H1 (cell line): ENCODE data around the gene MYO3A. TPM values are rescaled to one million over a fixed set of nuclear protein-coding genes. Genes with fewer than 3 reads are reported as not detected.

ENCODE experiments used
- CTCF ChIA-PET: fragments of 300-600 bp; sonication (Branson Sonifier 250); formaldehyde crosslinking; loops from one replicate; lab custom pipeline; 2021; ENCODE audit not compliant: partially characterized antibody; lab: Charles Lee
- POLR2A ChIA-PET: fragments of 300-600 bp; sonication (Branson Sonifier 250); formaldehyde crosslinking; loops from one replicate; lab custom pipeline; 2021; ENCODE audit warnings: inconsistent platforms; ENCODE audit not compliant: partially characterized antibody; lab: Charles Lee
- DNase-seq, 2 experiments: peaks; one replicate each; pipeline versions ENCODE4 v3.0.0 to v3.0.0-alpha.2; 2010 to 2022; ENCODE audit warnings: low spot score in 2 of 2, low read depth in 1 of 2, mixed read lengths in 1 of 2
- FAIRE-seq: peaks from 2 replicates; lab custom pipeline; 2011; peaks lifted over from hg19 to GRCh38; lab: Jason Lieb, UNC
- H2AFZ ChIP-seq: 2 replicates; pipeline ENCODE4 v1.8.1; 2012; ENCODE audit warnings: low read length, inconsistent platforms
- H2AK5ac ChIP-seq: 2 replicates; pipeline ENCODE4 v1.6.1; 2013; ENCODE audit warnings: low read depth, low read length
- H2BK120ac ChIP-seq: replicated peaks from 2 replicates; pipeline ENCODE3; 2013; ENCODE audit warnings: low read depth, low read length, inconsistent platforms
- H2BK12ac ChIP-seq: 2 replicates; pipeline ENCODE4 v1.6.1; 2013; ENCODE audit warnings: low read depth, low read length
- H2BK15ac ChIP-seq: 2 replicates; pipeline ENCODE4 v1.6.1; 2013; ENCODE audit warnings: low read length
- H2BK20ac ChIP-seq: 2 replicates; pipeline ENCODE4 v1.6.1; 2013; ENCODE audit warnings: low read length
- H2BK5ac ChIP-seq: 2 replicates; pipeline ENCODE4 v1.6.1; 2013; ENCODE audit warnings: low read depth, low read length
- H3K14ac ChIP-seq: 2 replicates; pipeline ENCODE4 v1.6.1; 2013; ENCODE audit warnings: inconsistent platforms; ENCODE audit not compliant: insufficient read length
- H3K18ac ChIP-seq: 2 replicates; pipeline ENCODE4 v1.6.1; 2013; ENCODE audit warnings: low read length; ENCODE audit errors: extremely low read depth
- H3K23ac ChIP-seq: 2 replicates; pipeline ENCODE4 v1.6.1; 2013; ENCODE audit warnings: inconsistent platforms; ENCODE audit not compliant: insufficient read length
- H3K23me2 ChIP-seq: 2 replicates; pipeline ENCODE4 v1.6.1; 2013; ENCODE audit warnings: low read depth, low read length
- H3K27ac ChIP-seq: 2 replicates; pipeline ENCODE4 v1.6.1; 2011; ENCODE audit warnings: low read depth, low read length, inconsistent platforms
- H3K27me3 ChIP-seq, 4 experiments: replicated peaks in 1 of 4; 1 replicate in 1 of 4; 2 replicates in 3 of 4; pipeline versions ENCODE4 v1.6.1 to v1.8.1; 2011 to 2013; ENCODE audit warnings: low read length in 3 of 4, mild to moderate bottlenecking in 3 of 4, inconsistent platforms in 2 of 4, mixed read lengths in 2 of 4, moderate library complexity in 1 of 4; ENCODE audit not compliant: control insufficient read depth in 3 of 4, insufficient read depth in 3 of 4; ENCODE audit errors: extremely low read depth in 1 of 4
- H3K36me3 ChIP-seq, 4 experiments: 2 replicates each; pipeline versions ENCODE4 v1.6.1 to v1.8.1; 2011 to 2013; ENCODE audit warnings: mild to moderate bottlenecking in 4 of 4, low read length in 3 of 4, moderate library complexity in 2 of 4, control low read depth in 1 of 4, inconsistent platforms in 1 of 4; ENCODE audit not compliant: insufficient read depth in 4 of 4, control insufficient read depth in 2 of 4
- H3K4ac ChIP-seq: replicated peaks from 2 replicates; pipeline ENCODE3; 2013; ENCODE audit warnings: low read length, low read depth, mixed read lengths, inconsistent platforms; ENCODE audit not compliant: insufficient read length
- H3K4me1 ChIP-seq, 4 experiments: replicated peaks in 1 of 4; 1 replicate in 1 of 4; 2 replicates in 3 of 4; pipeline versions ENCODE4 v1.6.1 to v1.8.1; 2011 to 2013; ENCODE audit warnings: low read length in 3 of 4, inconsistent platforms in 2 of 4, mixed read lengths in 1 of 4; ENCODE audit not compliant: insufficient read depth in 4 of 4, control insufficient read depth in 3 of 4
- H3K4me2 ChIP-seq, 2 experiments: 2 replicates each; pipeline versions ENCODE4 v1.6.1 to v1.8.1; 2011 to 2013; ENCODE audit warnings: low read depth in 2 of 2, low read length in 2 of 2, control low read depth in 1 of 2, inconsistent platforms in 1 of 2, mild to moderate bottlenecking in 1 of 2; ENCODE audit not compliant: insufficient read depth in 1 of 2
- H3K4me3 ChIP-seq, 4 experiments: fragments of 200-600, 300-600 bp in 1 of 4; sonication (generic), shearing (Covaris generic), sonication (Bioruptor Twin) in 1 of 4; 2 replicates each; pipeline versions ENCODE4 v1.5.1 to v1.8.1; 2011 to 2016; ENCODE audit warnings: low read length in 4 of 4, low read depth in 3 of 4, control low read depth in 2 of 4, inconsistent platforms in 2 of 4, mild to moderate bottlenecking in 2 of 4, mixed read lengths in 1 of 4, moderate library complexity in 1 of 4; ENCODE audit not compliant: insufficient read depth in 2 of 4; ENCODE audit errors: extremely low read depth in 1 of 4
- H3K56ac ChIP-seq: replicated peaks from 2 replicates; pipeline ENCODE3; 2013; ENCODE audit warnings: low read depth, mild to moderate bottlenecking, mixed read lengths, low read length, inconsistent platforms; ENCODE audit not compliant: insufficient read length
- H3K79me1 ChIP-seq: 2 replicates; pipeline ENCODE4 v1.6.1; 2013; ENCODE audit warnings: low read depth, low read length, control low read depth
- H3K79me2 ChIP-seq, 2 experiments: 2 replicates each; pipeline versions ENCODE4 v1.6.1 to v1.8.1; 2012 to 2013; ENCODE audit warnings: low read length in 2 of 2, mild to moderate bottlenecking in 2 of 2, inconsistent platforms in 1 of 2; ENCODE audit not compliant: insufficient read depth in 2 of 2, control insufficient read depth in 1 of 2
- H3K9ac ChIP-seq, 4 experiments: replicated peaks in 1 of 4; 1 replicate in 1 of 4; 2 replicates in 3 of 4; pipeline versions ENCODE4 v1.6.1 to v1.8.1; 2011 to 2013; ENCODE audit warnings: low read depth in 3 of 4, low read length in 3 of 4, control low read depth in 2 of 4, mild to moderate bottlenecking in 2 of 4, moderate library complexity in 2 of 4, inconsistent platforms in 1 of 4; ENCODE audit errors: extremely low read depth in 1 of 4
- H3K9me3 ChIP-seq, 2 experiments: 2 replicates each; pipeline versions ENCODE4 v1.6.1 to v1.8.1; 2012 to 2013; ENCODE audit warnings: mild to moderate bottlenecking in 2 of 2, moderate library complexity in 2 of 2, control low read depth in 1 of 2, inconsistent platforms in 1 of 2, low read depth in 1 of 2, low read length in 1 of 2, mixed read lengths in 1 of 2; ENCODE audit not compliant: insufficient read depth in 2 of 2
- H4K20me1 ChIP-seq, 2 experiments: replicated peaks in 1 of 2; 2 replicates each; pipeline versions ENCODE3 to v1.8.1; 2011 to 2013; ENCODE audit warnings: inconsistent platforms in 2 of 2, low read length in 2 of 2, mild to moderate bottlenecking in 1 of 2; ENCODE audit not compliant: insufficient read depth in 2 of 2, control insufficient read depth in 1 of 2
- H4K5ac ChIP-seq: 2 replicates; pipeline ENCODE4 v1.6.1; 2013; ENCODE audit warnings: low read length, low read depth, mixed read lengths, inconsistent platforms; ENCODE audit not compliant: insufficient read length
- H4K8ac ChIP-seq: 2 replicates; pipeline ENCODE4 v1.8.0; 2013; ENCODE audit warnings: mild to moderate bottlenecking, moderate library complexity, low read length, inconsistent platforms; ENCODE audit not compliant: insufficient read depth; ENCODE audit errors: extremely low read depth
- H4K91ac ChIP-seq: replicated peaks from 2 replicates; pipeline ENCODE3; 2013; ENCODE audit warnings: low read length, mixed read lengths, inconsistent platforms; ENCODE audit not compliant: insufficient read length
- EZH2 ChIP-seq: fragments of 200-600 bp; sonication (generic); IDR thresholded peaks from 2 replicates; pipeline ENCODE4 v1.7.1; 2012; ENCODE audit warnings: low read depth, mild to moderate bottlenecking, moderate library complexity, low read length, inconsistent platforms; ENCODE audit not compliant: severe bottlenecking
- HDAC6 ChIP-seq: IDR thresholded peaks from one replicate; pipeline ENCODE4 v1.7.1; 2012; ENCODE audit warnings: low read depth, mild to moderate bottlenecking, inconsistent platforms, low read length, moderate library complexity
- NANOG ChIP-seq: IDR thresholded peaks from 2 replicates; pipeline ENCODE4 v1.6.1; 2011; ENCODE audit warnings: low read length, low read depth, mild to moderate bottlenecking, inconsistent platforms; ENCODE audit not compliant: insufficient read depth, poor library complexity, severe bottlenecking
- SIRT6 ChIP-seq: IDR thresholded peaks from one replicate; pipeline ENCODE4 v1.7.1; 2012; ENCODE audit warnings: low read length, inconsistent platforms
- TAF1 ChIP-seq: IDR thresholded peaks from 2 replicates; pipeline ENCODE4 v1.6.1; 2011; ENCODE audit warnings: mild to moderate bottlenecking, low read depth, low read length
- WGBS, 2 experiments: shearing (Covaris generic) in 1 of 2; methylation state at CpG; one replicate each; pipeline versions ENCODE4 v1.1.6 to v1.1.7; 2013 to 2015; ENCODE audit warnings: low lambda C conversion rate in 2 of 2, mixed read lengths in 2 of 2, inconsistent platforms in 1 of 2, low coverage in 1 of 2, missing lambda C conversion rate in 1 of 2; ENCODE audit not compliant: insufficient replicate concordance in 2 of 2, insufficient coverage in 1 of 2, insufficient read length in 1 of 2; ENCODE audit errors: extremely low coverage in 1 of 2, missing lambda C conversion rate in 1 of 2; 5-methylcytosine and 5-hydroxymethylcytosine counted together
- polyA plus RNA-seq, 7 experiments: library from polyadenylated mRNA; depleted of rRNA in 3 of 7; stranded (reverse) in 5 of 7; unstranded in 2 of 7; fragments of >200 nt in 5 of 7; fragments of 200-250 nt in 2 of 7; gene quantifications; 1 replicate in 5 of 7; 2 replicates in 1 of 7; 4 replicates in 1 of 7; pipeline versions ENCODE4 v1.2.1 to v1.2.3, GENCODE V29; 2011 to 2013; ENCODE audit warnings: missing spikeins in 2 of 7, mixed read lengths in 2 of 7
- total RNA-seq: library from RNA; stranded (reverse); fragmentation: NEBNext Ultra II Directional; extraction: Animal tissue kit (Norgen Biotek cat#: 25700); gene quantifications from 2 replicates; pipeline ENCODE4 v1.2.1, GENCODE V29; 2021

MYO3A gene
- total and polyA plus RNA-seq, 2 of the 8 experiments (the other 6 are each of a cell fraction or from before 2014, with no cell fraction given): 3.9 to 5.3 TPM

DNA sequence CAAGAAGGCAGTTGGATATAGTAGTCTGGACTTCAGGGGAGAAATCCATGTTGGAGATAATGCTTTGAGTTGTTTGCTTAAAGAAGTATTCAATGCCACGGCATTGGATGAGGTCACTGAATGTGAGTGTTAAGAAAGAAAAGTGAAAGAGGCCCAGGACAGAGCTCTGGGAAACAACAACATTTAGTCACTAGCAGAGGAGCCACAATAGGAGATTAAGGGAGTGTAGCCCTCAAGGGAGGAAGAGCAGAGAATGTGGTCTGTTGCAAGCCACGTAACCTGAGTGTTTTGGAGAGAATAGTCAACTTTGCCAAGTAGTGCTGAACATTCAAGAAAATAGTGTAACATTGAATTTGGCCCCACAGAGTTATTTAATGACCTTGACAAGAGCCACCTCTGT, 114.7 kb downstream of the MYO3A start:
- H3K23ac ChIP-seq: no peak overlapping the region
- H2BK15ac ChIP-seq: no peak overlapping the region
- no peak overlapping the region for H3K56ac ChIP-seq
- H3K18ac ChIP-seq: no peak overlapping the region
- 86% methylated on average over 2 of the region's 2 CpGs; no CpG with 5 or more reads in 1 of the 2 experiments for WGBS, 2 experiments
- no peaks in the 10 kb centered on the region for H3K79me2 ChIP-seq
- no peak overlapping the region for H2AFZ ChIP-seq
- H3K9ac ChIP-seq: no peak overlapping the region
- H2BK5ac ChIP-seq: no peak overlapping the region
- H3K14ac ChIP-seq: no peak overlapping the region
- H2BK120ac ChIP-seq: no peak overlapping the region
- no peak overlapping the region for H4K8ac ChIP-seq
- ChIA-PET POLR2A (no interaction called here), CTCF (no interaction called here)
- no peak overlapping the region for H4K91ac ChIP-seq
- no peak overlapping the region for H3K4ac ChIP-seq
- no peaks in the 10 kb centered on the region for H3K36me3 ChIP-seq
- H4K5ac ChIP-seq: no peak overlapping the region
- no peak overlapping the region for H3K27ac ChIP-seq
- no peak overlapping the region for H3K4me3 ChIP-seq
- FAIRE-seq (no peak), DNase-seq (no peak)
- H3K27me3 ChIP-seq: no peaks in the 10 kb centered on the region
- peaks cover 0 to 7% (median 0%) of the 10 kb centered on the region in 4 experiments; a peak in 2 of 7 replicates for H3K4me1 ChIP-seq
- H2BK12ac ChIP-seq: no peak overlapping the region
- no peaks in the 10 kb centered on the region for H3K23me2 ChIP-seq
- H2BK20ac ChIP-seq: no peak overlapping the region
- H2AK5ac ChIP-seq: no peak overlapping the region
- H3K4me2 ChIP-seq: no peak overlapping the region
- no peaks in the 10 kb centered on the region for H3K9me3 ChIP-seq
- H4K20me1 ChIP-seq: no peaks in the 10 kb centered on the region
- H3K79me1 ChIP-seq: no peaks in the 10 kb centered on the region
- TF ChIP-seq EZH2: no peak
- TF ChIP-seq SIRT6: no peak
- no peak for TF ChIP-seq HDAC6
- no peak for TF ChIP-seq TAF1
- no peak for TF ChIP-seq NANOG
